Activated CD4-positive, alpha-beta T cell treated with anti-CD3 and anti-CD28 coated beads, Interleukin-2, amount 50 U/mL, for 4 hours (primary cell): ENCODE measurements around the gene HOXA7.

ENCODE experiments used
- DNase-seq, 2 experiments: peaks; one replicate each; pipeline ENCODE4 v3.0.0-alpha.2; 2020

The HOXA7 gene

DNA sequence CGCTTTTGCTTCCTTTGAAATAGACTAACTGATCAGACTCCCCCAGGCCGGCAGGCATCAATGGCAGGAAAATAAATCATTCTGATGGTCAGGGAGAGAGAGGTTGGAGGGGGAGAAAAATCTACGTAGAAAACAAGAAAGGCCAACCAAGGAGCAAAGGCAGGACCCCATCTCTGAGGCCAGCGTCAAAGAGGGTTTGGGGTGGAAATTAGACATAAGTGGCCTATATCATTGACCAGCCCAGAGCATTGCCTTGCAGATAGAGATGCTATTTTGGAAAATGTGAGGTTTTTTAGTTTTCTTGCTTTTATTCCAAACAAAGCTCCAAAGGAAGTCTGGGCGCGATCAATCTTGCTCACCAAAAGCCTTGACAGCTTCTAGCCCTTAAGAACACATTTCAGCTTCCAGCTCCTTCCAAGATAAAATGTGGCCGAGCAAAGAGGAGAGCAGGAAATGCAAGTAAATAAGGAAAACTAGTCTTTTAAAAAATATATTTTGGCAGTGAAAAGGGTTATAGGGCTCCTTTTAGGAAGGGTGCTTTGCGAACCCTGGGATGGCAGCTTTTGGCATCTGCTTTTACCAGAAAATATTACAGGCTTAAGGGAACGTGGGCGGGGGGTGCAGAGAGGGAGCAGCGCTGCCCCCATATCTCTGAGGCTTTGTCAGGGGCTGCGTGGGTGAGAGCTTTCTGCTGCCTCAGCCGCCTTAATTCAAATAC, 52.0 kb downstream of the HOXA7 start:
- DNase-seq = no peak
